ENCODE measurements around the gene LCK. TPM values are rescaled to one million over a fixed set of nuclear protein-coding genes. Genes with fewer than 3 reads are reported as not detected.

LCK gene
- total and polyA plus RNA-seq, 12 donors = 0.25 to 7.1 (median 0.62) TPM

GRCh38 chr1:32239790-32240139 is 11.3 kb upstream of the LCK start:
- Histone ChIP-seq H3K4me3 (peak overlapping the region; percentile 48 to 86 (median 72)), H3K27me3 (peaks cover 0 to 10% (median 0%) of the 10 kb centered on the region in 7 donors), H3K4me1 (peaks cover 0 to 46% (median 25%) of the 10 kb centered on the region in 9 donors), H3K9me3 (no peaks in the 10 kb centered on the region), H3K27ac (peak overlapping the region in 9 of 10 donors; percentile 81 to 96 (median 88)), H3K36me3 (peaks cover 0 to 27% (median 0%) of the 10 kb centered on the region in 9 donors)
- TF ChIP-seq CTCF (IDR thresholded peaks at IDR 0.05) = no peak
- peak in 3 of 8 donors; percentile 1 to 4 (median 1) for ATAC-seq
- intact Hi-C loops (cut with DNase I) = loop anchor here in 2 of 10 donors (5.0 to 10.0 kb wide), 3 partner anchors 55 to 88 kb away; partner anchors contain the start of gene HDAC1 (in 1 of the 2)
- WGBS, 2 donors = 54 to 55% methylated on average over 20 of the region's 20 CpGs
- DNase-seq = peak in 1 of 2 donors; percentile 18

GRCh38 chr1:32240140-32240951 is 10.7 kb upstream of the LCK start:
- Histone ChIP-seq H3K27ac (peak overlapping the region; percentile 41 to 96 (median 88)), H3K27me3 (peaks cover 0 to 10% (median 0%) of the 10 kb centered on the region in 7 donors), H3K4me1 (peaks cover 0 to 44% (median 28%) of the 10 kb centered on the region in 9 donors), H3K36me3 (peaks cover 0 to 23% (median 0%) of the 10 kb centered on the region in 9 donors), H3K9me3 (no peaks in the 10 kb centered on the region), H3K4me3 (peak overlapping the region; percentile 48 to 86 (median 72))
- intact Hi-C loops (cut with DNase I) = loop anchor here in 2 of 10 donors (5.0 to 10.0 kb wide), 2 partner anchors 54 to 77 kb away; partner anchors contain the start of gene HDAC1 (in 1 of the 2)
- DNase-seq (peak; percentile 68 to 73), ATAC-seq (peak; percentile 65 to 83 (median 78))
- peak in 5 of 9 donors; percentile 29 to 56 (median 50) for TF ChIP-seq CTCF (IDR thresholded peaks at IDR 0.05)
- WGBS, 2 donors = 2 to 4% methylated on average over 62 of the region's 62 CpGs

- Histone ChIP-seq H3K27ac (peak overlapping the region; percentile 41 to 96 (median 88)), H3K4me1 (peaks cover 0 to 50% (median 36%) of the 10 kb centered on the region in 9 donors), H3K4me3 (peak overlapping the region; percentile 48 to 86 (median 72)), H3K9me3 (no peaks in the 10 kb centered on the region), H3K27me3 (peaks cover 0 to 10% (median 0%) of the 10 kb centered on the region in 7 donors), H3K36me3 (peaks cover 0 to 19% (median 0%) of the 10 kb centered on the region in 9 donors)
- peak in 2 of 9 donors; percentile 3 to 24 for TF ChIP-seq CTCF (IDR thresholded peaks at IDR 0.05)
- DNase-seq = peak; percentile 51 to 56
- peak; percentile 69 to 84 (median 76) for ATAC-seq
- intact Hi-C loops (cut with DNase I) = loop anchor here in 2 of 10 donors (5.0 to 10.0 kb wide), 2 partner anchors 54 to 76 kb away; partner anchors contain the start of gene HDAC1 (in 1 of the 2)
- WGBS, 2 donors = 0 to 1% methylated on average over 55 of the region's 55 CpGs
Observed at GRCh38 chr1:32241001-32241763, 9.9 kb upstream of the LCK start.

Data from heart right ventricle (tissue), 16 donors.